WTC11 (cell line): ENCODE data around the gene MAX. TPM values are rescaled to one million over a fixed set of nuclear protein-coding genes. Genes with fewer than 3 reads are reported as not detected.

Experiments
- ATAC-seq: fragments of 200-7000 bp; cut with Tn5 transposase; 2 replicates; pipeline ENCODE4 v1.10.0; 2021; ENCODE audit warnings: mild to moderate bottlenecking, moderate library complexity
- CTCF ChIA-PET: fragments of 300-600 bp; sonication (Branson Sonifier 250); formaldehyde crosslinking; loops from one replicate; lab custom pipeline; 2021; ENCODE audit warnings: antibody characterized with exemption; lab: Charles Lee
- POLR2A ChIA-PET: fragments of 350-600 bp; sonication (Branson Sonifier 250); formaldehyde crosslinking; loops from one replicate; lab custom pipeline; 2021; ENCODE audit warnings: antibody characterized with exemption; lab: Charles Lee
- DNase-seq: peaks from one replicate; pipeline ENCODE4 v3.0.0; 2021; ENCODE audit warnings: low spot score
- H3K27ac Mint-ChIP-seq: 2 replicates; pipeline ENCODE4 v1.8.0; 2021; ENCODE audit warnings: mixed read lengths
- H3K27me3 Mint-ChIP-seq: 2 replicates; pipeline ENCODE4 v1.8.0; 2021; ENCODE audit warnings: low read depth, mild to moderate bottlenecking, moderate library complexity, mixed read lengths
- H3K36me3 Mint-ChIP-seq: 2 replicates; pipeline ENCODE4 v1.8.0; 2021; ENCODE audit warnings: mixed read lengths
- H3K4me1 Mint-ChIP-seq: 2 replicates; pipeline ENCODE4 v1.8.0; 2022; ENCODE audit warnings: mixed read lengths
- H3K4me3 Mint-ChIP-seq: 2 replicates; pipeline ENCODE4 v1.8.0; 2021; ENCODE audit warnings: mild to moderate bottlenecking, moderate library complexity, mixed read lengths
- H3K9me3 Mint-ChIP-seq: 2 replicates; pipeline ENCODE4 v1.8.0; 2021; ENCODE audit warnings: mixed read lengths
- CREB1 ChIP-seq: sonication (generic); formaldehyde crosslinking; IDR thresholded peaks from 2 replicates; pipeline ENCODE4 v1.8.0; 2023; ENCODE audit warnings: mild to moderate bottlenecking, missing genetic modification reagents
- ELF4 ChIP-seq: sonication (generic); formaldehyde crosslinking; IDR thresholded peaks from 2 replicates; pipeline ENCODE4 v1.8.1; 2022; ENCODE audit warnings: low read depth, mild to moderate bottlenecking, moderate library complexity, missing genetic modification reagents
- ETV6 ChIP-seq: sonication (generic); formaldehyde crosslinking; IDR thresholded peaks from 2 replicates; pipeline ENCODE4 v1.8.1; 2022; ENCODE audit warnings: mild to moderate bottlenecking, missing genetic modification reagents
- KAT7 ChIP-seq: sonication (generic); formaldehyde crosslinking; IDR thresholded peaks from 2 replicates; pipeline ENCODE4 v1.8.1; 2023; ENCODE audit warnings: missing genetic modification reagents, mild to moderate bottlenecking, borderline replicate concordance
- MYBL2 ChIP-seq: sonication (generic); formaldehyde crosslinking; IDR thresholded peaks from 2 replicates; pipeline ENCODE4 v1.8.1; 2023; ENCODE audit warnings: mild to moderate bottlenecking, moderate library complexity, missing genetic modification reagents
- NFE2L1 ChIP-seq: sonication (generic); formaldehyde crosslinking; IDR thresholded peaks from 2 replicates; pipeline ENCODE4 v1.8.1; 2023; ENCODE audit warnings: missing genetic modification reagents
- NFYB ChIP-seq: sonication (generic); formaldehyde crosslinking; conservative IDR thresholded peaks from 2 replicates; pipeline ENCODE4 v1.8.0; 2022; ENCODE audit warnings: low read depth, missing genetic modification reagents
- NR1H2 ChIP-seq: sonication (generic); formaldehyde crosslinking; IDR thresholded peaks from 2 replicates; pipeline ENCODE4 v1.9.0; 2021; ENCODE audit warnings: mild to moderate bottlenecking, moderate library complexity, missing genetic modification reagents
- NR3C1 ChIP-seq: sonication (generic); formaldehyde crosslinking; conservative IDR thresholded peaks from 2 replicates; pipeline ENCODE4 v1.8.1; 2023; ENCODE audit warnings: low read depth, mild to moderate bottlenecking, missing genetic modification reagents
- TEAD4 ChIP-seq: sonication (generic); formaldehyde crosslinking; IDR thresholded peaks from 2 replicates; pipeline ENCODE4 v1.8.0; 2022; ENCODE audit warnings: mild to moderate bottlenecking, missing genetic modification reagents
- TP53 ChIP-seq: sonication (generic); formaldehyde crosslinking; IDR thresholded peaks from 2 replicates; pipeline ENCODE4 v1.8.1; 2023; ENCODE audit warnings: mild to moderate bottlenecking, missing genetic modification reagents
- ZNF219 ChIP-seq: sonication (generic); formaldehyde crosslinking; IDR thresholded peaks from 2 replicates; pipeline ENCODE4 v1.8.0; 2023; ENCODE audit warnings: missing genetic modification reagents, mild to moderate bottlenecking, borderline replicate concordance
- ZNF232 ChIP-seq: sonication (generic); formaldehyde crosslinking; IDR thresholded peaks from 2 replicates; pipeline ENCODE4 v1.8.0; 2022; ENCODE audit warnings: mild to moderate bottlenecking, missing genetic modification reagents
- ZNF423 ChIP-seq: fragments of 250-450 bp; sonication (Bioruptor Pico); IDR thresholded peaks from 2 replicates; pipeline ENCODE4 v2.1.2; 2022; ENCODE audit warnings: mild to moderate bottlenecking, moderate library complexity
- ZNF671 ChIP-seq: fragments of 250-450 bp; sonication (Bioruptor Pico); IDR thresholded peaks from 2 replicates; pipeline ENCODE4 v1.8.0; 2021; ENCODE audit warnings: mild to moderate bottlenecking
- total RNA-seq: library from RNA; stranded (reverse); gene quantifications from 3 replicates; pipeline ENCODE4 v1.2.3, GENCODE V29; 2021
- TF ChIP-seq, protein P1 (sequence below): sonication (generic); formaldehyde crosslinking; IDR thresholded peaks from 2 replicates; pipeline ENCODE4 v1.8.0; 2023; ENCODE audit warnings: missing genetic modification reagents
- TF ChIP-seq, protein P2 (sequence below): fragments of 250-450 bp; sonication (Bioruptor Pico); conservative IDR thresholded peaks from 2 replicates; pipeline ENCODE4 v1.9.0; 2021; ENCODE audit warnings: mild to moderate bottlenecking
- TF ChIP-seq, protein P3 (sequence below): sonication (generic); formaldehyde crosslinking; conservative IDR thresholded peaks from 2 replicates; pipeline ENCODE4 v1.8.1; 2022; ENCODE audit warnings: mild to moderate bottlenecking, missing genetic modification reagents
- TF ChIP-seq, protein P4 (sequence below): fragments of 250-450 bp; sonication (Bioruptor Pico); IDR thresholded peaks from 2 replicates; pipeline ENCODE4 v1.9.0; 2021; ENCODE audit warnings: mild to moderate bottlenecking, borderline replicate concordance
- TF ChIP-seq, protein P5 (sequence below): sonication (generic); formaldehyde crosslinking; IDR thresholded peaks from 2 replicates; pipeline ENCODE4 v1.8.0; 2023; ENCODE audit warnings: missing genetic modification reagents, mild to moderate bottlenecking, borderline replicate concordance
- TF ChIP-seq, protein P6 (sequence below): fragments of 250-450 bp; sonication (Bioruptor Pico); IDR thresholded peaks from 2 replicates; pipeline ENCODE4 v1.9.0; 2021; ENCODE audit warnings: mild to moderate bottlenecking

MAX gene
- total RNA-seq, 1 experiment from 2014 or later = 58.5 TPM

DNA sequence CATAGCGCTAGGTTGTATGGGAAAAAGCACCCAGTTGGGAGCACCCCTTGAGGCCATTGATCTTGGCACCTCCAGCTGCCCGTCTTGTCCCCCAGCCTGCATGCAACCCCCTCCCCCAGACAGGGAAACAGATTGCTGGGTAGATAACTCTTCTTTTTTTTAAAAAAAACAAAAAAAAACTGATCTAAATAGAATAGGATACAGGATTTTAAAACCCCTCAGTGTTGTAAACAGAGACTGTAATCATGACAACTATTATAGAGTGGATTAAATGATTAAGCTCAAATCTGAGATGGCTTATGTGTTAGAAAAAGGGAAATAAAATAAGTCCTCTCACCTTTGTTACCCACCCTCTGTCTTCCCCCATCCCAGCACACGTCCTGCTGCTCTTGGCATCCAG, 48.9 kb downstream of the MAX start:
- no peak for ATAC-seq
- no peak overlapping the region for H3K4me3 Mint-ChIP-seq
- no peak for DNase-seq
- CTCF ChIA-PET = interaction anchor here (0.6 to 0.7 kb wide), 2 partner anchors 65 to 399 kb away, joined by 3 read pairs; no protein-coding TSS in a partner anchor
- H3K4me1 Mint-ChIP-seq = peaks cover 3% of the 10 kb centered on the region; the same call in 1 of the 2 replicates
- H3K27me3 Mint-ChIP-seq = no peaks in the 10 kb centered on the region
- H3K27ac Mint-ChIP-seq = no peak overlapping the region
- H3K9me3 Mint-ChIP-seq = no peaks in the 10 kb centered on the region
- TF ChIP-seq TP53 (CRISPR knock-in tag) = no peak
- no peaks in the 10 kb centered on the region; the same call in 1 of the 2 replicates for H3K36me3 Mint-ChIP-seq
- POLR2A ChIA-PET = interaction anchor here (0.7 kb wide), 1 partner anchor 620 kb away, joined by 3 read pairs; no protein-coding TSS in a partner anchor

DNA sequence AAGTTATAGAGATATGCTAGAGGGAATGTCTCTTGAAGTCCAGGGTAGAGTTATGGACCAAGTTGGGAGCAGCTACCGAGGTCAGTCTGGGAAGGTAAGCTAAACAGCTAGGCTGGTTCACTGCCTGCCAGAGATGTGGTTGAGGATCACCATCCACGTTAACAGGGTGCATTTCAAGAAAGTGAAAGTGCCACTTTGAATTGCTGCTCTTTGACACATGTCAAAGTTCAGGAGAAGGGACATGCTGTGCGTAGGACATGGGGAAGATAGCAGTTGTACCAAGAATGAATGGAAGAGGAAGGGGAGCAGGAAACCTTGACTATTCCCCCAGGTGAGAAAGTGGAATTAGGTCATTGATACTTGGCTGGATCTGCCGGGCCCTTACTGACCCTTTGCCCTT, 49.5 kb downstream of the MAX start:
- no peak for ATAC-seq
- Mint-ChIP-seq H3K27ac (peak overlapping the region; percentile 15; the same call in 1 of the 2 replicates), H3K27me3 (no peaks in the 10 kb centered on the region), H3K4me3 (no peak overlapping the region), H3K36me3 (no peaks in the 10 kb centered on the region; the same call in 1 of the 2 replicates)
- ChIA-PET POLR2A (no interaction called here), CTCF (no interaction called here)
- TF ChIP-seq, protein P1, sequence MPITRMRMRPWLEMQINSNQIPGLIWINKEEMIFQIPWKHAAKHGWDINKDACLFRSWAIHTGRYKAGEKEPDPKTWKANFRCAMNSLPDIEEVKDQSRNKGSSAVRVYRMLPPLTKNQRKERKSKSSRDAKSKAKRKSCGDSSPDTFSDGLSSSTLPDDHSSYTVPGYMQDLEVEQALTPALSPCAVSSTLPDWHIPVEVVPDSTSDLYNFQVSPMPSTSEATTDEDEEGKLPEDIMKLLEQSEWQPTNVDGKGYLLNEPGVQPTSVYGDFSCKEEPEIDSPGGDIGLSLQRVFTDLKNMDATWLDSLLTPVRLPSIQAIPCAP (CRISPR knock-in tag) = no peak
- TF ChIP-seq ZNF219 (no peak), ZNF671 (CRISPR knock-in tag) (no peak), CREB1 (CRISPR knock-in tag) (no peak), NR3C1 (CRISPR knock-in tag) (no peak), TEAD4 (CRISPR knock-in tag) (no peak), MYBL2 (CRISPR knock-in tag) (no peak), ETV6 (CRISPR knock-in tag) (no peak), NFE2L1 (CRISPR knock-in tag) (no peak), NFYB (CRISPR knock-in tag) (no peak)
- TF ChIP-seq, protein P2, sequence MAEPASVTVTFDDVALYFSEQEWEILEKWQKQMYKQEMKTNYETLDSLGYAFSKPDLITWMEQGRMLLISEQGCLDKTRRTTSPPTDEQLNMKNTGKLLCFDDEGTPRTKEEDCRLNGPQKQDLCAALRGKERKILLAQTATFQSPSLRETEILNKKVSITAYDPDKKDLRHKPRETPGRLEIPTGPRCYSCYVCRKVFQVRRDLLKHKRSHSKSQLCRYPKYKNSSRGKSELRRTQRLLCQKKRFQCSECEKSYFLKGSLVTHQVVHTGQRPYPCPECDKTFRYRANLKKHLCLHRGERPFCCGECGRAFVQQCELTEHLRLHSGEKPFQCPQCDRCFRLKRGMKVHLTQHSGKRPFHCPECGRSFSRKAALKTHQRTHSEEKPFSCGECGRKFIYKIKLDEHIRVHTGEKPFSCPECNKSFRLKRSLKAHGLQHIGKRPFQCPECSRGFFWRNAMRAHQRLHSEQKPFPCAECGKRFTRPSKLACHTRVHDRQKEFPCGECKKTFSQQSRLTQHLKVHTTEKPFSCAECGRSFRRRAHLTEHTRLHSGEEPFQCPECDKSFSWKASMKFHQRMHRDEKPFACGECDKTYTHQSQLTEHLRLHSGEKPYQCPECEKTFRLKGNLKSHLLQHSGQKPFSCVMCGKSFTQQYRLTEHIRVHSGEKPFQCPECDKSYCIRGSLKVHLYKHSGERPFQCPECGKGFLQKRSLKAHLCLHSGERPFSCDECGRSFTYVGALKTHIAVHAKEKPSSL (CRISPR knock-in tag) = no peak
- TF ChIP-seq, protein P3, sequence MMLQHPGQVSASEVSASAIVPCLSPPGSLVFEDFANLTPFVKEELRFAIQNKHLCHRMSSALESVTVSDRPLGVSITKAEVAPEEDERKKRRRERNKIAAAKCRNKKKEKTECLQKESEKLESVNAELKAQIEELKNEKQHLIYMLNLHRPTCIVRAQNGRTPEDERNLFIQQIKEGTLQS = no peak
- TF ChIP-seq, protein P4, sequence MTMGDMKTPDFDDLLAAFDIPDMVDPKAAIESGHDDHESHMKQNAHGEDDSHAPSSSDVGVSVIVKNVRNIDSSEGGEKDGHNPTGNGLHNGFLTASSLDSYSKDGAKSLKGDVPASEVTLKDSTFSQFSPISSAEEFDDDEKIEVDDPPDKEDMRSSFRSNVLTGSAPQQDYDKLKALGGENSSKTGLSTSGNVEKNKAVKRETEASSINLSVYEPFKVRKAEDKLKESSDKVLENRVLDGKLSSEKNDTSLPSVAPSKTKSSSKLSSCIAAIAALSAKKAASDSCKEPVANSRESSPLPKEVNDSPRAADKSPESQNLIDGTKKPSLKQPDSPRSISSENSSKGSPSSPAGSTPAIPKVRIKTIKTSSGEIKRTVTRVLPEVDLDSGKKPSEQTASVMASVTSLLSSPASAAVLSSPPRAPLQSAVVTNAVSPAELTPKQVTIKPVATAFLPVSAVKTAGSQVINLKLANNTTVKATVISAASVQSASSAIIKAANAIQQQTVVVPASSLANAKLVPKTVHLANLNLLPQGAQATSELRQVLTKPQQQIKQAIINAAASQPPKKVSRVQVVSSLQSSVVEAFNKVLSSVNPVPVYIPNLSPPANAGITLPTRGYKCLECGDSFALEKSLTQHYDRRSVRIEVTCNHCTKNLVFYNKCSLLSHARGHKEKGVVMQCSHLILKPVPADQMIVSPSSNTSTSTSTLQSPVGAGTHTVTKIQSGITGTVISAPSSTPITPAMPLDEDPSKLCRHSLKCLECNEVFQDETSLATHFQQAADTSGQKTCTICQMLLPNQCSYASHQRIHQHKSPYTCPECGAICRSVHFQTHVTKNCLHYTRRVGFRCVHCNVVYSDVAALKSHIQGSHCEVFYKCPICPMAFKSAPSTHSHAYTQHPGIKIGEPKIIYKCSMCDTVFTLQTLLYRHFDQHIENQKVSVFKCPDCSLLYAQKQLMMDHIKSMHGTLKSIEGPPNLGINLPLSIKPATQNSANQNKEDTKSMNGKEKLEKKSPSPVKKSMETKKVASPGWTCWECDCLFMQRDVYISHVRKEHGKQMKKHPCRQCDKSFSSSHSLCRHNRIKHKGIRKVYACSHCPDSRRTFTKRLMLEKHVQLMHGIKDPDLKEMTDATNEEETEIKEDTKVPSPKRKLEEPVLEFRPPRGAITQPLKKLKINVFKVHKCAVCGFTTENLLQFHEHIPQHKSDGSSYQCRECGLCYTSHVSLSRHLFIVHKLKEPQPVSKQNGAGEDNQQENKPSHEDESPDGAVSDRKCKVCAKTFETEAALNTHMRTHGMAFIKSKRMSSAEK = no peak
- TF ChIP-seq, all 79 proteins: peak for 0
- H3K9me3 Mint-ChIP-seq = no peaks in the 10 kb centered on the region
- no peak for DNase-seq
- H3K4me1 Mint-ChIP-seq = peaks cover 3% of the 10 kb centered on the region; the same call in 1 of the 2 replicates

DNA sequence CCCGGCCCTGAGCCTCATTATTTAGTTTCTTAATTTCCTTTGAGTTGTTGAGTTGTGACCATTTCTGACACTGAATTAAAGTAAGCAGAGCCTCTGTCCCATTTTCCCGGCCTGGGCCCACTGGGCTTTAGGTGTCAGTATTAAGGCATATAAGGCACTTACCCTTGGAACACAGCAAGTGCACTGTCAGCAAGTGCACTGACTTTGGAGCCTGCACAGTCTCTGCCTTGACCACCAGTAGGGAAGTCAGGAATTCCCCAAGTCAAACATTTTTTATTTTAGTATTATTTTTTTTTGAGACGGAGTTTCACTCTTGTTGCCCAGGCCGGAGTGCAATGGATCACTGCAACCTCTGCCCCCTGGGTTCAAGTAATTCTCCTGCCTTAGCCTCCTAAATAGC, 56.6 kb downstream of the MAX start:
- H3K27me3 Mint-ChIP-seq = no peaks in the 10 kb centered on the region
- H3K4me1 Mint-ChIP-seq = peaks cover 7% of the 10 kb centered on the region
- H3K9me3 Mint-ChIP-seq = no peaks in the 10 kb centered on the region
- no peak overlapping the region for H3K27ac Mint-ChIP-seq
- ChIA-PET CTCF (interaction anchor here (2.4 kb wide), 1 partner anchor 26 kb away, joined by 8 read pairs; no protein-coding TSS in a partner anchor), POLR2A (no interaction called here)
- no peak for ATAC-seq
- no peak for DNase-seq
- H3K4me3 Mint-ChIP-seq = no peak overlapping the region
- peaks cover 22% of the 10 kb centered on the region for H3K36me3 Mint-ChIP-seq
- no peak for TF ChIP-seq MYBL2 (CRISPR knock-in tag)
- no peak for TF ChIP-seq ZNF423 (CRISPR knock-in tag)
- no peak for TF ChIP-seq NR1H2
- TF ChIP-seq ETV6 (CRISPR knock-in tag) = no peak
- TF ChIP-seq KAT7 (CRISPR knock-in tag) = no peak
- TF ChIP-seq ZNF232 (CRISPR knock-in tag) = no peak
- TF ChIP-seq ZNF671 (CRISPR knock-in tag) = no peak
- no peak for TF ChIP-seq ELF4 (CRISPR knock-in tag)
- TF ChIP-seq, protein P5, sequence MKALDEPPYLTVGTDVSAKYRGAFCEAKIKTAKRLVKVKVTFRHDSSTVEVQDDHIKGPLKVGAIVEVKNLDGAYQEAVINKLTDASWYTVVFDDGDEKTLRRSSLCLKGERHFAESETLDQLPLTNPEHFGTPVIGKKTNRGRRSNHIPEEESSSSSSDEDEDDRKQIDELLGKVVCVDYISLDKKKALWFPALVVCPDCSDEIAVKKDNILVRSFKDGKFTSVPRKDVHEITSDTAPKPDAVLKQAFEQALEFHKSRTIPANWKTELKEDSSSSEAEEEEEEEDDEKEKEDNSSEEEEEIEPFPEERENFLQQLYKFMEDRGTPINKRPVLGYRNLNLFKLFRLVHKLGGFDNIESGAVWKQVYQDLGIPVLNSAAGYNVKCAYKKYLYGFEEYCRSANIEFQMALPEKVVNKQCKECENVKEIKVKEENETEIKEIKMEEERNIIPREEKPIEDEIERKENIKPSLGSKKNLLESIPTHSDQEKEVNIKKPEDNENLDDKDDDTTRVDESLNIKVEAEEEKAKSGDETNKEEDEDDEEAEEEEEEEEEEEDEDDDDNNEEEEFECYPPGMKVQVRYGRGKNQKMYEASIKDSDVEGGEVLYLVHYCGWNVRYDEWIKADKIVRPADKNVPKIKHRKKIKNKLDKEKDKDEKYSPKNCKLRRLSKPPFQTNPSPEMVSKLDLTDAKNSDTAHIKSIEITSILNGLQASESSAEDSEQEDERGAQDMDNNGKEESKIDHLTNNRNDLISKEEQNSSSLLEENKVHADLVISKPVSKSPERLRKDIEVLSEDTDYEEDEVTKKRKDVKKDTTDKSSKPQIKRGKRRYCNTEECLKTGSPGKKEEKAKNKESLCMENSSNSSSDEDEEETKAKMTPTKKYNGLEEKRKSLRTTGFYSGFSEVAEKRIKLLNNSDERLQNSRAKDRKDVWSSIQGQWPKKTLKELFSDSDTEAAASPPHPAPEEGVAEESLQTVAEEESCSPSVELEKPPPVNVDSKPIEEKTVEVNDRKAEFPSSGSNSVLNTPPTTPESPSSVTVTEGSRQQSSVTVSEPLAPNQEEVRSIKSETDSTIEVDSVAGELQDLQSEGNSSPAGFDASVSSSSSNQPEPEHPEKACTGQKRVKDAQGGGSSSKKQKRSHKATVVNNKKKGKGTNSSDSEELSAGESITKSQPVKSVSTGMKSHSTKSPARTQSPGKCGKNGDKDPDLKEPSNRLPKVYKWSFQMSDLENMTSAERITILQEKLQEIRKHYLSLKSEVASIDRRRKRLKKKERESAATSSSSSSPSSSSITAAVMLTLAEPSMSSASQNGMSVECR = no peak
- TF ChIP-seq, protein P6, sequence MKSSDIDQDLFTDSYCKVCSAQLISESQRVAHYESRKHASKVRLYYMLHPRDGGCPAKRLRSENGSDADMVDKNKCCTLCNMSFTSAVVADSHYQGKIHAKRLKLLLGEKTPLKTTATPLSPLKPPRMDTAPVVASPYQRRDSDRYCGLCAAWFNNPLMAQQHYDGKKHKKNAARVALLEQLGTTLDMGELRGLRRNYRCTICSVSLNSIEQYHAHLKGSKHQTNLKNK = no peak
